A673 (cell line): ENCODE results near the gene CLEC12A.

ENCODE experiments used
- EZH2 ChIP-seq: fragments of 200-600 bp; sonication (generic); IDR thresholded peaks from 2 replicates; pipeline ENCODE4 v1.6.1; 2017; ENCODE audit warnings: borderline replicate concordance, low read depth, mild to moderate bottlenecking, mixed read lengths, antibody characterized with exemption, low read length; ENCODE audit not compliant: poor library complexity, severe bottlenecking
- TF ChIP-seq, protein P1 (sequence below): fragments of 300-800, 200-600 bp; sonication (generic); conservative IDR thresholded peaks from 2 replicates; pipeline ENCODE4 v1.5.1; 2017; ENCODE audit warnings: low read depth, mild to moderate bottlenecking, antibody characterized with exemption, low read length, moderate library complexity, mixed read lengths

DNA sequence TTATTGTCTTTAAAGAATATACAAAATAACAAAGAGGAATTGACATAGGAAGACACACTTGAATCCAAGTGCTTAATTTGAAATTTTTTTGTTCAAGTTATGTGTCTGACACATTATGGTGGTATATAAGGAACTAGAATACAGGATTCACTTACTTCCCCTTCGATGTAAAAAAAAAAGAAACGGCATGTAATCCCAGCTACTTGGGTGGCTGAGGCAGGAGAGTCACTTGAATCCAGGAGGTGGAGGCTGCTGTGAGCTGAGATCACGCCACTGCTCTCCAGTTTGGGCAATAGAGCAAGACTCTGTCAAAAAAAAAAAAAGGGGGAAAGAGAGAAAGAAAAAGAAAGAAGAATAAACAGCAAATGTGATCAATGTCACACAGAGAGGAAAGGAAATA lies 8.9 kb downstream of the CLEC12A start:
- TF ChIP-seq EZH2: no peak
- TF ChIP-seq, protein P1, sequence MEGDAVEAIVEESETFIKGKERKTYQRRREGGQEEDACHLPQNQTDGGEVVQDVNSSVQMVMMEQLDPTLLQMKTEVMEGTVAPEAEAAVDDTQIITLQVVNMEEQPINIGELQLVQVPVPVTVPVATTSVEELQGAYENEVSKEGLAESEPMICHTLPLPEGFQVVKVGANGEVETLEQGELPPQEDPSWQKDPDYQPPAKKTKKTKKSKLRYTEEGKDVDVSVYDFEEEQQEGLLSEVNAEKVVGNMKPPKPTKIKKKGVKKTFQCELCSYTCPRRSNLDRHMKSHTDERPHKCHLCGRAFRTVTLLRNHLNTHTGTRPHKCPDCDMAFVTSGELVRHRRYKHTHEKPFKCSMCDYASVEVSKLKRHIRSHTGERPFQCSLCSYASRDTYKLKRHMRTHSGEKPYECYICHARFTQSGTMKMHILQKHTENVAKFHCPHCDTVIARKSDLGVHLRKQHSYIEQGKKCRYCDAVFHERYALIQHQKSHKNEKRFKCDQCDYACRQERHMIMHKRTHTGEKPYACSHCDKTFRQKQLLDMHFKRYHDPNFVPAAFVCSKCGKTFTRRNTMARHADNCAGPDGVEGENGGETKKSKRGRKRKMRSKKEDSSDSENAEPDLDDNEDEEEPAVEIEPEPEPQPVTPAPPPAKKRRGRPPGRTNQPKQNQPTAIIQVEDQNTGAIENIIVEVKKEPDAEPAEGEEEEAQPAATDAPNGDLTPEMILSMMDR: no peak
